ENCODE data around the gene SYAP1.
A peak's percentile ranks its signal among the peaks of the same experiment; 100 is the strongest.
"Not testable (repeated sequence)": the region's sequence is repeated elsewhere in the genome, so short reads cannot be mapped to it uniquely, and the experiment has no call there.

Gene SYAP1

GRCh38 chrX:16771483-16772398, 52.3 kb downstream of the SYAP1 start:
- H2BK5ac ChIP-seq (ENCODE audit: low read length), result no peak overlapping the region
- no peak overlapping the region for H3K23ac ChIP-seq (ENCODE audit: low read length)
- no peaks in the 10 kb centered on the region for H3K4me1 ChIP-seq (ENCODE audit: control insufficient read depth, low read depth, low read length)
- no peak overlapping the region for H4K8ac ChIP-seq (ENCODE audit: low read depth, low read length)
- no peak overlapping the region for H3K4me3 ChIP-seq (ENCODE audit: low read length)
- H3K27me3 ChIP-seq (ENCODE audit: insufficient read depth, low read length, poor library complexity), result no peaks in the 10 kb centered on the region
- no peak overlapping the region for H2BK15ac ChIP-seq (replicated peaks; ENCODE audit: low read depth)
- no peak overlapping the region for H2AK5ac ChIP-seq (ENCODE audit: low read length)
- no peak overlapping the region for H4K5ac ChIP-seq (ENCODE audit: low read length)
- H2BK120ac ChIP-seq (ENCODE audit: low read depth, low read length), result no peak overlapping the region
- WGBS (ENCODE audit: extremely low coverage, insufficient coverage, low lambda C conversion rate), result no CpG with 5 or more reads among the region's 16 CpGs
- H3K4me2 ChIP-seq (ENCODE audit: low read length), result no peak overlapping the region
- no peaks in the 10 kb centered on the region for H3K36me3 ChIP-seq (ENCODE audit: control insufficient read depth, insufficient read depth, low read length)
- no peaks in the 10 kb centered on the region for H3K79me1 ChIP-seq (ENCODE audit: low read length)
- H3K27ac ChIP-seq (ENCODE audit: low read depth, low read length), result no peak overlapping the region
- H3K79me2 ChIP-seq (ENCODE audit: control insufficient read depth, insufficient read depth, low read length), result no peaks in the 10 kb centered on the region
- peak; percentile 89 for DNase-seq
- no peak overlapping the region for H3K9ac ChIP-seq (ENCODE audit: low read length)
- no peak overlapping the region for H3K18ac ChIP-seq (ENCODE audit: low read length)
- no peak overlapping the region for H3K4ac ChIP-seq (ENCODE audit: low read depth, low read length)
- H3K56ac ChIP-seq (ENCODE audit: low read length), result peak overlapping the region; percentile 5

- Histone ChIP-seq H3K4me2 (ENCODE audit: low read length) (no peak overlapping the region), H3K27me3 (ENCODE audit: insufficient read depth, low read length, poor library complexity) (no peaks in the 10 kb centered on the region), H4K8ac (ENCODE audit: low read depth, low read length) (no peak overlapping the region), H3K79me1 (ENCODE audit: low read length) (no peaks in the 10 kb centered on the region), H3K18ac (ENCODE audit: low read length) (no peak overlapping the region), H3K9ac (ENCODE audit: low read length) (no peak overlapping the region), H4K5ac (ENCODE audit: low read length) (no peak overlapping the region), H3K27ac (ENCODE audit: low read depth, low read length) (no peak overlapping the region), H3K79me2 (ENCODE audit: control insufficient read depth, insufficient read depth, low read length) (no peaks in the 10 kb centered on the region), H2BK15ac (replicated peaks; ENCODE audit: low read depth) (no peak overlapping the region), H2BK120ac (ENCODE audit: low read depth, low read length) (no peak overlapping the region), H3K56ac (ENCODE audit: low read length) (no peak overlapping the region), H3K36me3 (ENCODE audit: control insufficient read depth, insufficient read depth, low read length) (no peaks in the 10 kb centered on the region), H3K4ac (ENCODE audit: low read depth, low read length) (no peak overlapping the region), H3K23ac (ENCODE audit: low read length) (no peak overlapping the region), H2BK5ac (ENCODE audit: low read length) (no peak overlapping the region), H3K4me3 (ENCODE audit: low read length) (no peak overlapping the region), H3K4me1 (ENCODE audit: control insufficient read depth, low read depth, low read length) (no peaks in the 10 kb centered on the region), H2AK5ac (ENCODE audit: low read length) (no peak overlapping the region)
- peak; percentile 56 for DNase-seq
- no CpG with 5 or more reads among the region's 6 CpGs for WGBS (ENCODE audit: extremely low coverage, insufficient coverage, low lambda C conversion rate)
Measured at GRCh38 chrX:16772460-16772859, 53.0 kb downstream of the SYAP1 start.

GRCh38 chrX:16774746-16775145, 55.3 kb downstream of the SYAP1 start:
- no peak overlapping the region for H3K18ac ChIP-seq (ENCODE audit: low read length)
- no peaks in the 10 kb centered on the region for H3K79me1 ChIP-seq (ENCODE audit: low read length)
- H3K4ac ChIP-seq (ENCODE audit: low read depth, low read length), result no peak overlapping the region
- no peak overlapping the region for H3K27ac ChIP-seq (ENCODE audit: low read depth, low read length)
- H3K9ac ChIP-seq (ENCODE audit: low read length), result no peak overlapping the region
- no peak overlapping the region for H4K5ac ChIP-seq (ENCODE audit: low read length)
- H3K4me3 ChIP-seq (ENCODE audit: low read length), result no peak overlapping the region
- no CpG with 5 or more reads among the region's 2 CpGs for WGBS (ENCODE audit: extremely low coverage, insufficient coverage, low lambda C conversion rate)
- H3K56ac ChIP-seq (ENCODE audit: low read length), result no peak overlapping the region
- no peak overlapping the region for H4K8ac ChIP-seq (ENCODE audit: low read depth, low read length)
- H2AK5ac ChIP-seq (ENCODE audit: low read length), result no peak overlapping the region
- H3K4me1 ChIP-seq (ENCODE audit: control insufficient read depth, low read depth, low read length), result no peaks in the 10 kb centered on the region
- H2BK15ac ChIP-seq (replicated peaks; ENCODE audit: low read depth), result no peak overlapping the region
- no peaks in the 10 kb centered on the region for H3K36me3 ChIP-seq (ENCODE audit: control insufficient read depth, insufficient read depth, low read length)
- DNase-seq, result no peak
- no peak overlapping the region for H3K23ac ChIP-seq (ENCODE audit: low read length)
- no peaks in the 10 kb centered on the region for H3K27me3 ChIP-seq (ENCODE audit: insufficient read depth, low read length, poor library complexity)
- H2BK120ac ChIP-seq (ENCODE audit: low read depth, low read length), result no peak overlapping the region
- no peaks in the 10 kb centered on the region for H3K79me2 ChIP-seq (ENCODE audit: control insufficient read depth, insufficient read depth, low read length)
- H2BK5ac ChIP-seq (ENCODE audit: low read length), result no peak overlapping the region
- no peak overlapping the region for H3K4me2 ChIP-seq (ENCODE audit: low read length)

GRCh38 chrX:16778545-16778944, 59.1 kb downstream of the SYAP1 start:
- H3K18ac ChIP-seq (ENCODE audit: low read length), result no peak overlapping the region
- H4K8ac ChIP-seq (ENCODE audit: low read depth, low read length), result no peak overlapping the region
- no peaks in the 10 kb centered on the region for H3K36me3 ChIP-seq (ENCODE audit: control insufficient read depth, insufficient read depth, low read length)
- no peak overlapping the region for H3K9ac ChIP-seq (ENCODE audit: low read length)
- H2BK5ac ChIP-seq (ENCODE audit: low read length), result no peak overlapping the region
- no peaks in the 10 kb centered on the region for H3K79me2 ChIP-seq (ENCODE audit: control insufficient read depth, insufficient read depth, low read length)
- DNase-seq, result no peak
- no peaks in the 10 kb centered on the region for H3K79me1 ChIP-seq (ENCODE audit: low read length)
- H3K56ac ChIP-seq (ENCODE audit: low read length), result no peak overlapping the region
- H3K4me2 ChIP-seq (ENCODE audit: low read length), result no peak overlapping the region
- H4K5ac ChIP-seq (ENCODE audit: low read length), result no peak overlapping the region
- H2BK120ac ChIP-seq (ENCODE audit: low read depth, low read length), result no peak overlapping the region
- H3K4ac ChIP-seq (ENCODE audit: low read depth, low read length), result no peak overlapping the region
- H2BK15ac ChIP-seq (replicated peaks; ENCODE audit: low read depth), result no peak overlapping the region
- no peak overlapping the region for H3K27ac ChIP-seq (ENCODE audit: low read depth, low read length)
- no peaks in the 10 kb centered on the region for H3K4me1 ChIP-seq (ENCODE audit: control insufficient read depth, low read depth, low read length)
- no peak overlapping the region for H2AK5ac ChIP-seq (ENCODE audit: low read length)
- no peak overlapping the region for H3K4me3 ChIP-seq (ENCODE audit: low read length)
- H3K23ac ChIP-seq (ENCODE audit: low read length), result no peak overlapping the region
- H3K27me3 ChIP-seq (ENCODE audit: insufficient read depth, low read length, poor library complexity), result no peaks in the 10 kb centered on the region

- no peak overlapping the region for H2AK5ac ChIP-seq (ENCODE audit: low read length)
- no peaks in the 10 kb centered on the region for H3K79me1 ChIP-seq (ENCODE audit: low read length)
- no peak overlapping the region for H3K4me2 ChIP-seq (ENCODE audit: low read length)
- no peak overlapping the region for H4K5ac ChIP-seq (ENCODE audit: low read length)
- H2BK120ac ChIP-seq (ENCODE audit: low read depth, low read length), result no peak overlapping the region
- H3K4me1 ChIP-seq (ENCODE audit: control insufficient read depth, low read depth, low read length), result no peaks in the 10 kb centered on the region
- H3K4me3 ChIP-seq (ENCODE audit: low read length), result no peak overlapping the region
- H3K36me3 ChIP-seq (ENCODE audit: control insufficient read depth, insufficient read depth, low read length), result no peaks in the 10 kb centered on the region
- no peak overlapping the region for H3K4ac ChIP-seq (ENCODE audit: low read depth, low read length)
- H3K79me2 ChIP-seq (ENCODE audit: control insufficient read depth, insufficient read depth, low read length), result no peaks in the 10 kb centered on the region
- no peak overlapping the region for H3K9ac ChIP-seq (ENCODE audit: low read length)
- no peak overlapping the region for H3K27ac ChIP-seq (ENCODE audit: low read depth, low read length)
- H4K8ac ChIP-seq (ENCODE audit: low read depth, low read length), result no peak overlapping the region
- no peak overlapping the region for H3K56ac ChIP-seq (ENCODE audit: low read length)
- no peak for DNase-seq
- H3K27me3 ChIP-seq (ENCODE audit: insufficient read depth, low read length, poor library complexity), result no peaks in the 10 kb centered on the region
- no peak overlapping the region for H3K23ac ChIP-seq (ENCODE audit: low read length)
- no peak overlapping the region for H2BK5ac ChIP-seq (ENCODE audit: low read length)
- H3K18ac ChIP-seq (ENCODE audit: low read length), result no peak overlapping the region
- no peak overlapping the region for H2BK15ac ChIP-seq (replicated peaks; ENCODE audit: low read depth)
Measured at GRCh38 chrX:16778993-16779392, 59.6 kb downstream of the SYAP1 start.

GRCh38 chrX:16779815-16780214, 60.4 kb downstream of the SYAP1 start:
- not testable (repeated sequence) for H2BK5ac ChIP-seq (ENCODE audit: low read length); H3K4ac ChIP-seq (ENCODE audit: low read depth, low read length); H3K9ac ChIP-seq (ENCODE audit: low read length); H3K18ac ChIP-seq (ENCODE audit: low read length); H2BK15ac ChIP-seq (replicated peaks; ENCODE audit: low read depth); H4K8ac ChIP-seq (ENCODE audit: low read depth, low read length); H3K79me1 ChIP-seq (ENCODE audit: low read length); H3K56ac ChIP-seq (ENCODE audit: low read length); H3K27ac ChIP-seq (ENCODE audit: low read depth, low read length); H3K4me3 ChIP-seq (ENCODE audit: low read length); H2BK120ac ChIP-seq (ENCODE audit: low read depth, low read length); H3K4me1 ChIP-seq (ENCODE audit: control insufficient read depth, low read depth, low read length); H2AK5ac ChIP-seq (ENCODE audit: low read length); H3K36me3 ChIP-seq (ENCODE audit: control insufficient read depth, insufficient read depth, low read length); H3K79me2 ChIP-seq (ENCODE audit: control insufficient read depth, insufficient read depth, low read length); H4K5ac ChIP-seq (ENCODE audit: low read length); H3K23ac ChIP-seq (ENCODE audit: low read length); DNase-seq; H3K27me3 ChIP-seq (ENCODE audit: insufficient read depth, low read length, poor library complexity); H3K4me2 ChIP-seq (ENCODE audit: low read length)
- no CpG with 5 or more reads among the region's 2 CpGs for WGBS (ENCODE audit: extremely low coverage, insufficient coverage, low lambda C conversion rate)
